Measurements from ENCODE around the gene ATP4A.
A peak's percentile ranks its signal among the peaks of the same experiment; 100 is the strongest.

ATP4A gene

DNA sequence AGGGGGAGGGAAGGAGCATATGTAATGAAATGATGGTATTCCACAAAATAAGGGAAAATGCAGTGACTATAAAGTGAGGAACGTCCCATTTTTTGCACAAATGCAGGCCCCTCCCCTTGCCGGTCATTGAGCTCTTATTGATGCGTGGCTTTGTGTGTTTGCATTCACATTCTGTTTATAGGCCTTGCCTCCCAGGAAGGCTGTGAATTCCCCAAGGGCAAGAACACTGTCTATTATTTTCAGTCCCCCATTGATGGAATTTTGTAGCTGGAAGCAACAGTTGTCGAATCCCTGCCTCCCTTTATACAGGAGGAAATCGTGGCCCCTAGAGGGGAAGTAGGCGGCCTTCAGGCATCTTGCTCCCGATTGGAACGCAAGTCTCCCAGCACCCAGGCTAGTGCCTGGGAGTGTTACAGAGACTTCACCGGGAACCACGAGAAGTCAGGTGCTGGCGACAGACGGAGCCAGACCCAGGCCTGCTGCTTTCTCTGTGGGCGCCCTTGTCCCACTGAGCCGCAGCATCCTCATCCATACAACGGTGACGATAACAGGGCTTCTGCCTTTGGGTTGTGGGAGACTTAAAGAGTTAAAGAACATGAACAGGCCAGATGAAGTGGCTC lies 42.2 kb downstream of the ATP4A start:
- Mint-ChIP-seq H3K4me1 (peaks cover 17% of the 10 kb centered on the region), H3K27ac (no peak overlapping the region), H3K27me3 (ENCODE audit: low read depth, poor library complexity) (peaks cover 16% of the 10 kb centered on the region), H3K9me3 (no peaks in the 10 kb centered on the region), H3K4me3 (no peak overlapping the region), H3K36me3 (ENCODE audit: low read depth) (no peaks in the 10 kb centered on the region)
- no peak for TF ChIP-seq CTCF (IDR thresholded peaks at IDR 0.05)
- DNase-seq, result no peak

GRCh38 chr19:35519291-35519690 lies 44.2 kb downstream of the ATP4A start:
- Mint-ChIP-seq H3K27me3 (ENCODE audit: low read depth, poor library complexity) (peaks cover 24% of the 10 kb centered on the region), H3K36me3 (ENCODE audit: low read depth) (no peaks in the 10 kb centered on the region), H3K4me3 (no peak overlapping the region), H3K9me3 (no peaks in the 10 kb centered on the region), H3K4me1 (peaks cover 12% of the 10 kb centered on the region), H3K27ac (peak overlapping the region; percentile 21)
- no peak for TF ChIP-seq CTCF (IDR thresholded peaks at IDR 0.05)
- no peak for DNase-seq

DNA sequence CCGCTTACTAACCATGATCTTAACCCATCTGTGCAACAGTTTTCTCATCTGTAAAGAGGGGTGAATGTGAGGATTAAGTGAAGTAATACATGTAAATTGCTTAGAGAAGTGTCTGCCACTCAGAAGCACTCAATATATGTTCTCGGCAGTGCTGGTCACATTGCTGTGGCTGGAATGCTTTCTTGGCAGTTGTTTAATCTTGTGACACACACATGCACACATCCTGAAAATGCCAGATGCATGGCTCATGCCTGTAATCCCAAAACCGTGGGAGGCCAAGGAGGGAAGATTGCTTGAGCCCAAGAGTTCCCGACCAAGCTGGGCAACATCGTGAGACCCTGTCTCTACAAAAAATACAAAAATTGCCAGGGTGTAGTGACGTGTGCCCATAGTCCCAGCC lies 45.1 kb downstream of the ATP4A start:
- Mint-ChIP-seq H3K36me3 (ENCODE audit: low read depth) (no peaks in the 10 kb centered on the region), H3K4me3 (no peak overlapping the region), H3K27ac (no peak overlapping the region), H3K4me1 (peaks cover 15% of the 10 kb centered on the region), H3K9me3 (no peaks in the 10 kb centered on the region), H3K27me3 (ENCODE audit: low read depth, poor library complexity) (peaks cover 33% of the 10 kb centered on the region)
- TF ChIP-seq CTCF (IDR thresholded peaks at IDR 0.05), result no peak
- DNase-seq, result no peak

DNA sequence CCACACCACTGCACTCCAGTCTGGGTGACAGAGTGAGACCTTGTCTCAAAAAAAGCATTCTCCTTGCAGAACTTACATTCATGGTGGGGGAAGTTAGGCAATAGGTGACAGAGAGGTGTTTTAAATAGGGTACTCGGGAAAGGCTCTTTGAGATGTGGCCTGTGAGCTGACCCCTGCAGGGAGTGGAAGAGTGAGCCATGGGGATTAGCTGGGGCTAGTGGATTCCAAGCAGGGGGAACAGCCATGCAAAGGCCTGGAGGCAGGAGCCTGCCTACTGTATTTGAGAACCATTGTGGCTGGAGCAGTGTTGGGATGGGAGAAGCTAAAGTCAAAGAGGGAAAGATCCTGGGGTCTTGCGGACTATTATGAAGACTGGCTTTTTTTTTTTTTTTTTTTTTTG lies 46.1 kb downstream of the ATP4A start:
- H3K36me3 Mint-ChIP-seq (ENCODE audit: low read depth), result no peaks in the 10 kb centered on the region
- TF ChIP-seq CTCF (IDR thresholded peaks at IDR 0.05), result no peak
- no peak overlapping the region for H3K4me3 Mint-ChIP-seq
- no peak for DNase-seq
- H3K9me3 Mint-ChIP-seq, result no peaks in the 10 kb centered on the region
- peaks cover 20% of the 10 kb centered on the region for H3K4me1 Mint-ChIP-seq
- H3K27me3 Mint-ChIP-seq (ENCODE audit: low read depth, poor library complexity), result peaks cover 43% of the 10 kb centered on the region
- no peak overlapping the region for H3K27ac Mint-ChIP-seq

DNA sequence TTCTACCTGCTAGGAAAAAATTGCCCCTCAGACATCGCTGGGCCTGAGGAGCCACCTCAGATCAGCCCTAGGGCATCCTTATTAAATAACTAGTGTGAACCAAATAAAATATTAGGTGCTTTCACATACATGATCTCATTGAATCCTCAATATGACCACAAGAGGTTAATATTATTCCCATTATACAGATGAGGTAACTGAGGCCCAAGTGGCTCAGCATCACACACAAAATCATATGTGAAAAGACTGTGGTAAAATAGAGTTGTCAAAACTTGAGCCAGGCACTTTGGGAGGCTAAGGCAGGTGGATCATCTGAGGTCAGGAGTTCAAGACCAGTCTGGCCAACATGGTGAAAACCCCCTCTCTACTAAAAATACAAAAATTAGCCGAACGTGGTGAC lies 47.1 kb downstream of the ATP4A start:
- Mint-ChIP-seq H3K36me3 (ENCODE audit: low read depth) (no peaks in the 10 kb centered on the region), H3K4me1 (peaks cover 20% of the 10 kb centered on the region), H3K27ac (no peak overlapping the region), H3K9me3 (no peaks in the 10 kb centered on the region), H3K27me3 (ENCODE audit: low read depth, poor library complexity) (peaks cover 53% of the 10 kb centered on the region), H3K4me3 (no peak overlapping the region)
- no peak for TF ChIP-seq CTCF (IDR thresholded peaks at IDR 0.05)
- DNase-seq, result no peak

- Mint-ChIP-seq H3K27ac (no peak overlapping the region), H3K27me3 (ENCODE audit: low read depth, poor library complexity) (peaks cover 66% of the 10 kb centered on the region), H3K36me3 (ENCODE audit: low read depth) (no peaks in the 10 kb centered on the region), H3K4me1 (peaks cover 29% of the 10 kb centered on the region), H3K9me3 (no peaks in the 10 kb centered on the region), H3K4me3 (peak overlapping the region; percentile 67)
- no peak for TF ChIP-seq CTCF (IDR thresholded peaks at IDR 0.05)
- peak; percentile 53 for DNase-seq
These were observed 49.1 kb downstream of the ATP4A start for GRCh38 chr19:35514282-35514809.
